Heart left ventricle (tissue), 16 donors: ENCODE data around the gene KHK. TPM values are rescaled to one million over a fixed set of nuclear protein-coding genes. Genes with fewer than 3 reads are reported as not detected.

Experiments
- ATAC-seq, 4 donors: fragments of 200-7000 bp; cut with Tn5 transposase; one replicate each; pipeline ENCODE4 v1.9.1; 2020 to 2022; ENCODE audit warnings: moderate library complexity in 4 of 4, mild to moderate bottlenecking in 3 of 4, moderate number of reproducible peaks in 1 of 4
- DNase-seq, 5 donors: peaks; one replicate each; pipeline ENCODE4 v3.0.0-alpha.2; 2020
- H3K27ac ChIP-seq, 12 donors: fragments of 200-600 bp; sonication (generic) in 4 of 12; one replicate each; pipeline versions ENCODE4 v1.5.0 to v1.8.0; 2016 to 2022; ENCODE audit warnings: mild to moderate bottlenecking in 2 of 12
- H3K27me3 ChIP-seq, 9 donors: fragments of 200-600 bp; sonication (generic) in 2 of 9; one replicate each; pipeline versions ENCODE4 v1.5.1 to v1.8.0; 2016 to 2022; ENCODE audit warnings: mild to moderate bottlenecking in 3 of 9
- H3K36me3 ChIP-seq, 9 donors: fragments of 200-600 bp; sonication (generic) in 2 of 9; one replicate each; pipeline versions ENCODE4 v1.5.0 to v1.8.0; 2018 to 2022; ENCODE audit warnings: mild to moderate bottlenecking in 2 of 9
- H3K4me1 ChIP-seq, 12 donors: fragments of 200-600 bp; sonication (generic) in 4 of 12; one replicate each; pipeline versions ENCODE4 v1.5.0 to v1.8.0; 2016 to 2022; ENCODE audit warnings: mild to moderate bottlenecking in 3 of 12
- H3K4me3 ChIP-seq, 12 donors: fragments of 200-600 bp; sonication (generic) in 4 of 12; one replicate each; pipeline versions ENCODE4 v1.5.0 to v1.8.0; 2017 to 2022; ENCODE audit warnings: mild to moderate bottlenecking in 9 of 12, moderate library complexity in 4 of 12
- H3K9me3 ChIP-seq, 12 donors: fragments of 200-600 bp; sonication (generic) in 4 of 12; one replicate each; pipeline versions ENCODE4 v1.5.0 to v1.8.0; 2016 to 2022; ENCODE audit warnings: mild to moderate bottlenecking in 1 of 12
- CTCF ChIP-seq, 12 donors: fragments of 200-600 bp; sonication (generic) in 4 of 12; IDR thresholded peaks; one replicate each; pipeline versions ENCODE4 v1.5.0 to v1.8.0; 2018 to 2022; ENCODE audit warnings: antibody characterized with exemption in 12 of 12, mild to moderate bottlenecking in 5 of 12
- POLR2A ChIP-seq, 2 donors: fragments of 450-650 bp; IDR thresholded peaks; one replicate each; pipeline ENCODE4 v1.6.1; 2017; ENCODE audit warnings: antibody characterized with exemption in 2 of 2, mild to moderate bottlenecking in 2 of 2, moderate library complexity in 2 of 2
- WGBS, 4 donors: extraction: QIAGEN DNeasy Blood & Tissue Kit in 2 of 4; methylation state at CpG; one replicate each; pipeline versions ENCODE4 v1.1.5 to v1.1.7; 2013 to 2018; 5-methylcytosine and 5-hydroxymethylcytosine counted together
- intact Hi-C, 10 donors: fragments of 100-400 bp; cut with DNase I; formaldehyde crosslinking; loops; one replicate each; pipeline versions ENCODE4 v1.11.1 to v1.14.2; 2022
- polyA plus RNA-seq, 2 donors: library from polyadenylated mRNA; stranded (reverse); fragments of 200-250 nt; gene quantifications; one replicate each; pipeline ENCODE4 v1.2.3, GENCODE V29; 2013
- total RNA-seq, 9 donors: library from RNA; depleted of rRNA in 2 of 9; stranded (reverse); fragments of >200 nt in 2 of 9; fragmentation: NEBNext Ultra II Directional in 3 of 9; extraction: Animal tissue kit (Norgen Biotek cat#: 25700) in 3 of 9; gene quantifications; one replicate each; pipeline versions ENCODE4 v1.1.0 to v1.2.4, GENCODE V29; 2016 to 2023
- donor health status: ischemic (EF 13 %, LVEDD 7.1; RV severe dilation, severe dysfunction).
- donor health status: healthy with polysubstance abuse.
- donor health status: DM: no; HTN: yes; CAD: no.
- donor health status: DM: no; HTN: no; CAD: no.
- donor health status: ischemic (EF 25% LVEDD 6.9; RV normal size, moderate dysfunction).
- donor health status: ischemic (EF 25% LVEDD 5.7; RV mildly dilated, moderate dysfunction).
- donor health status: healthy.
- donor health status: DM: yes; HTN: yes; CAD: no.
- donor health status: ischemic (EF 35%, LVEDD 5.7; RV mildly dilated, moderate dysfunction).
- donor health status: nonischemic (EF 11% LVEDD 7.7; RV severe dilation, severe dysfunction).
- donor health status: DM: yes; HTN: yes; CAD: no.
- donor health status: PGD.
- donor health status: ischemic (EF 29% LVEDD 5.4; RV normal size, mild dysfunction).
- donor health status: nonischemic (EF 23%, LVEDD 6.1; RV moderate dilation, normal function).

Gene KHK
- total and polyA plus RNA-seq, 11 donors = 0.89 to 3.9 (median 1.8) TPM

- peaks cover 0 to 85% (median 69%) of the 10 kb centered on the region in 9 donors for H3K36me3 ChIP-seq
- intact Hi-C loops = loop anchor here in 4 of 10 donors (5.0 to 10.0 kb wide), 2 partner anchors 33 to 45 kb away; partner anchors contain the start of genes KHK (in 3 of the 4) and OST4 (in 1 of the 4)
Measured at GRCh38 chr2:27039426-27039825, 47.1 kb upstream of the KHK start.

DNA sequence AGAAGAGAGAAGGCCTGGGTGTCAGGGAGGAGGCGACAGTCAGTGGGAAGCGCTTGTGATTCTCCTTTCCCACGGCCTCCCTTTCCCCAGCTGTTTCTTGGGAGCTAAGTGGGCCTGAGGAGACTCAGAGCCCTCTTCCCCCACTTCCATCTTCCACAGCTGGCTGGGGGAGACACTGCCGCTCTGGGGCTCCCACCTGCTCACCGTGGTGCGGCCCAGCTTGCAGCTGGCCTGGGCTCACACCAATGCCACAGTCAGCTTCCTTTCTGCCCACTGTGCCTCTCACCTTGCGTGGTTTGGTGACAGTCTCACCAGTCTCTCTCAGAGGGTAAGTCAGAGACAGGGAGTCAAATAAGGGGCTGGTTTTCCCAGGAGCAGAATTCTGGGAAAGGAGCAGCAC, 46.7 kb upstream of the KHK start:
- peaks cover 0 to 16% (median 2%) of the 10 kb centered on the region in 12 donors for H3K4me1 ChIP-seq
- H3K36me3 ChIP-seq = peaks cover 0 to 83% (median 68%) of the 10 kb centered on the region in 9 donors
- 97% methylated on average over 7 of the region's 7 CpGs for WGBS, 4 donors
- H3K9me3 ChIP-seq = no peaks in the 10 kb centered on the region
- no peak overlapping the region for H3K4me3 ChIP-seq
- ATAC-seq (no peak), DNase-seq (peak in 1 of 5 donors; percentile 5)
- no peak overlapping the region for H3K27ac ChIP-seq
- TF ChIP-seq CTCF (IDR thresholded peaks at IDR 0.05) (no peak), POLR2A (IDR thresholded peaks at IDR 0.05) (no peak)
- intact Hi-C loops = loop anchor here in 4 of 10 donors (5.0 to 10.0 kb wide), 2 partner anchors 32 to 45 kb away; partner anchors contain the start of genes KHK (in 3 of the 4) and OST4 (in 1 of the 4)
- no peaks in the 10 kb centered on the region for H3K27me3 ChIP-seq

More at GRCh38 chr2:27039426-27039825, 47.1 kb upstream of the KHK start:
- WGBS, 4 donors = 91 to 97% (median 94%) methylated on average over 5 to 6 of the region's 6 CpGs
- ATAC-seq = no peak
- Histone ChIP-seq H3K9me3 (no peaks in the 10 kb centered on the region), H3K4me3 (no peak overlapping the region), H3K4me1 (peaks cover 0 to 21% (median 5%) of the 10 kb centered on the region in 12 donors), H3K27ac (no peak overlapping the region), H3K27me3 (no peaks in the 10 kb centered on the region)
- DNase-seq = peak in 1 of 5 donors; percentile 10
- no peak for TF ChIP-seq CTCF (IDR thresholded peaks at IDR 0.05)
- TF ChIP-seq POLR2A (IDR thresholded peaks at IDR 0.05) = no peak

DNA sequence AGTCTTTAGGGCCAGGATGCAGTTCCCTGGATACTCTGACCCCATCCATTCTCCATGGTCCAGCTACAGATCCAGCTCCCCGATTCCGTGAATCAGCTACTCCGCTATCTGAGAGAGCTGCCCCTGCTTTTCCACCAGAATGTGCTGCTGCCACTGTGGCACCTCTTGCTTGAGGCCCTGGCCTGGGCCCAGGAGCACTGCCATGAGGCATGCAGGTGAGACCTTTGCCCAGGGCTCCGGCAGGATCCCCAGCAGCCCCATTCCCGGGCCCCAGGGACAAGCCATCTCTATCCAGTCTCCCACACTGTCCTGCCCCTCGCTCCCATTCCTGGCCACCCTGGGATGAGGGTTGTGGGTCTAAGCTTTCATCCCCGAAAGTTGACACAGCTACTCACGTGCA, 46.3 kb upstream of the KHK start:
- peak in 1 of 5 donors; percentile 19 for DNase-seq
- no peak overlapping the region for H3K4me3 ChIP-seq
- no peak for TF ChIP-seq CTCF (IDR thresholded peaks at IDR 0.05)
- H3K27ac ChIP-seq = no peak overlapping the region
- 93 to 96% (median 94%) methylated on average over 8 of the region's 8 CpGs for WGBS, 4 donors
- no peaks in the 10 kb centered on the region for H3K9me3 ChIP-seq
- H3K27me3 ChIP-seq = no peaks in the 10 kb centered on the region
- ATAC-seq = no peak
- H3K36me3 ChIP-seq = peaks cover 0 to 78% (median 64%) of the 10 kb centered on the region in 9 donors
- peaks cover 0 to 14% (median 0%) of the 10 kb centered on the region in 12 donors for H3K4me1 ChIP-seq
- intact Hi-C loops = no loop called here

GRCh38 chr2:27041752-27042151, 44.8 kb upstream of the KHK start:
- peaks cover 0 to 64% (median 49%) of the 10 kb centered on the region in 9 donors for H3K36me3 ChIP-seq
- H3K27me3 ChIP-seq = no peaks in the 10 kb centered on the region
- H3K9me3 ChIP-seq = no peaks in the 10 kb centered on the region
- intact Hi-C loops = no loop called here
- H3K4me3 ChIP-seq = no peak overlapping the region
- peak overlapping the region in 1 of 12 donors; percentile 31 for H3K27ac ChIP-seq
- peaks cover 0 to 10% (median 0%) of the 10 kb centered on the region in 12 donors for H3K4me1 ChIP-seq
- ATAC-seq (peak in 1 of 4 donors; percentile 11), DNase-seq (peak in 1 of 5 donors; percentile 19)
- TF ChIP-seq POLR2A (IDR thresholded peaks at IDR 0.05) = no peak
- no peak for TF ChIP-seq CTCF (IDR thresholded peaks at IDR 0.05)
- WGBS, 4 donors = 30 to 41% (median 37%) methylated on average over 5 of the region's 5 CpGs
